Endodermal cell (in vitro differentiated cells): ENCODE measurements around the gene STUB1. TPM values are rescaled to one million over a fixed set of nuclear protein-coding genes. Genes with fewer than 3 reads are reported as not detected.

Source experiments
- DNase-seq: peaks from one replicate; pipeline ENCODE4 v3.0.0-alpha.2; 2017
- H3K27ac ChIP-seq: 2 replicates; pipeline ENCODE4 v1.5.1; 2013; ENCODE audit warnings: mild to moderate bottlenecking, low read depth, low read length, moderate library complexity
- H3K27me3 ChIP-seq: 2 replicates; pipeline ENCODE4 v1.6.1; 2013; ENCODE audit warnings: mild to moderate bottlenecking, low read length, moderate library complexity; ENCODE audit not compliant: insufficient read depth, control insufficient read depth, poor library complexity, severe bottlenecking
- H3K36me3 ChIP-seq: 2 replicates; pipeline ENCODE4 v1.7.0; 2013; ENCODE audit warnings: mild to moderate bottlenecking, low read length, moderate library complexity; ENCODE audit not compliant: control insufficient read depth, insufficient read depth
- H3K4me1 ChIP-seq: one replicate; pipeline ENCODE4 v1.7.0; 2013; ENCODE audit warnings: low read length; ENCODE audit not compliant: control insufficient read depth, insufficient read depth
- H3K4me3 ChIP-seq: 2 replicates; pipeline ENCODE4 v1.5.1; 2013; ENCODE audit warnings: mild to moderate bottlenecking, low read length, moderate library complexity
- H3K9ac ChIP-seq: 2 replicates; pipeline ENCODE4 v1.6.1; 2013; ENCODE audit warnings: mild to moderate bottlenecking, low read length, moderate library complexity; ENCODE audit not compliant: poor library complexity, severe bottlenecking; ENCODE audit errors: extremely low read depth
- H3K9me3 ChIP-seq: 2 replicates; pipeline ENCODE4 v1.6.1; 2013; ENCODE audit warnings: mild to moderate bottlenecking, low read length, moderate library complexity; ENCODE audit not compliant: control insufficient read depth
- H3K27ac Mint-ChIP-seq: 2 replicates; pipeline ENCODE4 v1.8.0; 2020; ENCODE audit warnings: mixed read lengths
- H3K27me3 Mint-ChIP-seq: 2 replicates; pipeline ENCODE4 v1.8.0; 2021; ENCODE audit warnings: mild to moderate bottlenecking, mixed read lengths; ENCODE audit not compliant: insufficient read depth
- H3K36me3 Mint-ChIP-seq: 2 replicates; pipeline ENCODE4 v1.8.0; 2020; ENCODE audit warnings: low read depth, mixed read lengths
- H3K4me1 Mint-ChIP-seq: 2 replicates; pipeline ENCODE4 v1.8.0; 2020; ENCODE audit warnings: mixed read lengths
- H3K4me3 Mint-ChIP-seq: 2 replicates; pipeline ENCODE4 v1.8.0; 2020; ENCODE audit warnings: mild to moderate bottlenecking, moderate library complexity, mixed read lengths
- H3K9me3 Mint-ChIP-seq: 2 replicates; pipeline ENCODE4 v1.8.0; 2020; ENCODE audit warnings: mild to moderate bottlenecking, mixed read lengths
- WGBS, 2 experiments: methylation state at CpG; one replicate each; pipeline versions ENCODE4 v1.1.5 to v1.1.7; 2013; ENCODE audit warnings: missing lambda C conversion rate in 2 of 2, mixed read lengths in 1 of 2; ENCODE audit not compliant: insufficient coverage in 1 of 2, insufficient read length in 1 of 2; 5-methylcytosine and 5-hydroxymethylcytosine counted together
- total RNA-seq, 2 donors: library from RNA; stranded (reverse); fragmentation: NEBNext Ultra II Directional in 1 of 2; extraction: Animal tissue kit (Norgen Biotek cat#: 25700) in 1 of 2; gene quantifications; 2 replicates in 1 of 2; 3 replicates in 1 of 2; pipeline ENCODE4 v1.2.1, GENCODE V29; 2021
- TF ChIP-seq, protein P1 (sequence below): fragments of 200-600 bp; sonication (generic); conservative IDR thresholded peaks from 2 replicates; pipeline ENCODE4 v1.5.0; 2021; ENCODE audit warnings: antibody characterized with exemption, mild to moderate bottlenecking

The STUB1 gene
- total RNA-seq, 2 donors from 2014 or later = 105 to 124 TPM

DNA sequence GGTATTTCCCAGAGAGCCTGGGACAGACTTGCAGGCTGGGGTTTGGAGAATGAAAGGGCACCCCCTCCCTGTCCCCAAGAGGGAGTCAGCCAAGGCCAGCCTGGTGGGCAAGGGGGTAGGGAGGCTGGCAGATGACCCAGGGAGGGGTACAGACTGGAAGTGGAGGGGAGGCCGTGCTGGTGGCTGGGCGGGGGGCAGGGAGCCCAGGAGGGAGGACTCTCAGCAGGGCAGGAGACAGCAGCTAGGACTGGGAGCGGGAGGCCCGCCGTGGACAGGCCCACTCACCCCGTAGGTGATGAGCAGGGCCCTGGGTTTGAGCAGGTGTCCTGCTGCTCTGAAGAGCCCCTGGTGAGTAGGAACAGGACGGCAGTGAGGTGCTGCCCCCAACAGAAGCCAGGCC lies 45.2 kb upstream of the STUB1 start:
- Mint-ChIP-seq H3K4me3 (peak overlapping the region; percentile 82), H3K9me3 (no peaks in the 10 kb centered on the region), H3K36me3 (no peaks in the 10 kb centered on the region), H3K27ac (no peak overlapping the region), H3K27me3 (no peaks in the 10 kb centered on the region), H3K4me1 (no peaks in the 10 kb centered on the region)
- no peaks in the 10 kb centered on the region for H3K27me3 ChIP-seq
- H3K27ac ChIP-seq = no peak overlapping the region
- H3K4me1 ChIP-seq = peaks cover 7% of the 10 kb centered on the region
- TF ChIP-seq, protein P1, sequence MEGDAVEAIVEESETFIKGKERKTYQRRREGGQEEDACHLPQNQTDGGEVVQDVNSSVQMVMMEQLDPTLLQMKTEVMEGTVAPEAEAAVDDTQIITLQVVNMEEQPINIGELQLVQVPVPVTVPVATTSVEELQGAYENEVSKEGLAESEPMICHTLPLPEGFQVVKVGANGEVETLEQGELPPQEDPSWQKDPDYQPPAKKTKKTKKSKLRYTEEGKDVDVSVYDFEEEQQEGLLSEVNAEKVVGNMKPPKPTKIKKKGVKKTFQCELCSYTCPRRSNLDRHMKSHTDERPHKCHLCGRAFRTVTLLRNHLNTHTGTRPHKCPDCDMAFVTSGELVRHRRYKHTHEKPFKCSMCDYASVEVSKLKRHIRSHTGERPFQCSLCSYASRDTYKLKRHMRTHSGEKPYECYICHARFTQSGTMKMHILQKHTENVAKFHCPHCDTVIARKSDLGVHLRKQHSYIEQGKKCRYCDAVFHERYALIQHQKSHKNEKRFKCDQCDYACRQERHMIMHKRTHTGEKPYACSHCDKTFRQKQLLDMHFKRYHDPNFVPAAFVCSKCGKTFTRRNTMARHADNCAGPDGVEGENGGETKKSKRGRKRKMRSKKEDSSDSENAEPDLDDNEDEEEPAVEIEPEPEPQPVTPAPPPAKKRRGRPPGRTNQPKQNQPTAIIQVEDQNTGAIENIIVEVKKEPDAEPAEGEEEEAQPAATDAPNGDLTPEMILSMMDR = no peak
- H3K36me3 ChIP-seq = no peaks in the 10 kb centered on the region
- no peak overlapping the region for H3K9ac ChIP-seq
- 89 to 95% methylated on average over 6 to 7 of the region's 7 CpGs for WGBS, 2 experiments
- no peaks in the 10 kb centered on the region for H3K9me3 ChIP-seq
- peak overlapping the region; percentile 84 for H3K4me3 ChIP-seq
- DNase-seq = no peak

DNA sequence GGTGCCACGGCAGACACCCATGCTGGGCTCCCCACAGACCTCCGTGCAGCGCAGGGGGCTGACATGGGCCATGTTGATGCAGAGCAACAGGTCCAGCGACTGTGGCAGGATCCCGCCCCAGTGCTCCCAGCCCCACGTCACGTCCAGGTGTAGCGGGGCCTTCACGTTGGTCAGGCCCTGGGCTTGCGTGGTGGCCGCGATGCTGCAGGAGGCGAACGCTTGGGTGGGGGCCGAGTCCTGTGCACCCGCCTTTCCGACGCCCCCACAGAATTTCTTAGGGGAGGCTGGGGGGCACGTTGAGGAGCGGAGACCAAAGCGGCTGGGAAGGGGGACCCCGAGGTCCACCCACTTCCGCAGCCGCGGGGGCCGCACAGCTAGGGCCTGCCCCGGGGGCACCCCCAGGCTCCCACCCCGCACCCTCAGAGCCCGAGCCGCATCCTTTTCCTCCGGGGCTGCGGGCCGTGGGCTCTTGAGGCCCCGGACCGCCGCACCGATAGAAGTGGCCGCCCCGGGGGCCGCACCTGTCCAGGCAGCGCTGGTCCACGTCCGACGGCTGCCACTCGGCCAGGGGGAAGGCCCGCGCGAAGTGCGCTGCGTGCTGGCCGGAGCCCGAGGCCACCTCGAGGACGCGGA lies 44.5 kb upstream of the STUB1 start:
- H3K4me3 ChIP-seq = peak overlapping the region; percentile 84
- H3K9me3 ChIP-seq = no peaks in the 10 kb centered on the region
- Mint-ChIP-seq H3K4me1 (no peaks in the 10 kb centered on the region), H3K9me3 (no peaks in the 10 kb centered on the region), H3K36me3 (no peaks in the 10 kb centered on the region), H3K27me3 (no peaks in the 10 kb centered on the region), H3K27ac (no peak overlapping the region), H3K4me3 (peak overlapping the region; percentile 82)
- H3K36me3 ChIP-seq = no peaks in the 10 kb centered on the region
- 11 to 16% methylated on average over 35 to 55 of the region's 55 CpGs for WGBS, 2 experiments
- no peaks in the 10 kb centered on the region for H3K4me1 ChIP-seq
- no peaks in the 10 kb centered on the region for H3K27me3 ChIP-seq
- H3K9ac ChIP-seq = peak overlapping the region; percentile 28
- TF ChIP-seq, protein P1 = no peak
- no peak overlapping the region for H3K27ac ChIP-seq
- DNase-seq = no peak

DNA sequence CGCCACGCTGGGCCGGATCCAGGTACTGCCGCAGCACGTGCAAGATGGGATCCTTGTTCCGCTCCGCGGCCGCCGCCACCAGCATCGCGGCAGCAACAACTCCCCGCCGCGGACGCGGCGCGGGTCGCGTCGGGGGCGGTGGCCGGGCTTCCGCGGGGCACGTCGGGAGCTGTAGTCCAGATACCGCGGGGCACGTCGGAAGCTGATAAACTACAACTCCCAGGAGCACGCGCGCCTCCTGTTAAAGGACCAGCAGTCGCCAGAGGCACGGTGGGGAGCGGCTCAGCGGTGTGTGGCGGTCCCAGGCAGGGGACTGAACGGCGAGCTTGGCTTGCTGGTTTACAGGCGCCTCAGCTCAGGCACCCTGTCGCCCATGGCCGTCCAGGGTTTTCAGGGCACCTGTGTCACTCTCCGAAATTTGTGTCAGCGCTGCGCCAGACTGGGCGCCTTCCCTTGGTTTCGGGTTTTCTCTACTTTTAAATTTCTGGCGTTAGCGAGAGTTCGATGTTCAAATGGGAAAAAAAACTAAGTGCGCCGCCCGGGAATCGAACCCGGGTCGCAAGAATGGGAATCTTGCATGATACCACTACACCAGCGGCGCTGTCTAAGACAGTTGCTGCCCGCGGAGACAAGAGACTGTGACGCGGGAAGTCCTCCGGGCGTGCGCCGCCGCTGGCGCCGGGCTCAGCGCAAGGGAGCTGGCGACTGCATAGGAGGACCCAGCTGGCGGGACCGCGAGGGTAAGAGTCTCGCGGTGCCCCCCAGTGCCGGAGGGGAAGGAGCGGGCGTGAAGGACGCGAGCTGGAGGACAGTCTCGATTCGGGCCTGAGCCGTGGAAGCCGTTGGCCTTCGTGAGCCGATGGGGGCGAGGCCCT lies 43.8 kb upstream of the STUB1 start, which contains the start of gene METTL26:
Gene METTL26, minus strand, starts transcription at position 100 of the 875 bp plus-strand sequence. Its CDS starts 15 bp downstream, at position 85.
- peak within 1 kb of the TSS; percentile 82 for H3K4me3 Mint-ChIP-seq
- H3K36me3 ChIP-seq = no peaks in the 10 kb centered on the region
- peak; percentile 98 for DNase-seq
- H3K4me1 ChIP-seq = no peaks in the 10 kb centered on the region
- no peaks in the 10 kb centered on the region for H3K27me3 Mint-ChIP-seq
- peak within 1 kb of the TSS; percentile 27 for H3K27ac ChIP-seq
- H3K4me3 ChIP-seq = peak within 1 kb of the TSS; percentile 84
- TF ChIP-seq, protein P1 = peak; percentile 12
- peak within 1 kb of the TSS; percentile 28 for H3K9ac ChIP-seq
- H3K27ac Mint-ChIP-seq = peak within 1 kb of the TSS; percentile 96
- no peaks in the 10 kb centered on the region for H3K4me1 Mint-ChIP-seq
- WGBS, 2 experiments = 0% methylated on average over 35 to 91 of the region's 91 CpGs
- H3K36me3 Mint-ChIP-seq = no peaks in the 10 kb centered on the region
- no peaks in the 10 kb centered on the region for H3K9me3 ChIP-seq
- H3K9me3 Mint-ChIP-seq = no peaks in the 10 kb centered on the region
- no peaks in the 10 kb centered on the region for H3K27me3 ChIP-seq
